BLaER1 treated with 17β-estradiol and CSF1 and Interleukin-3, amounts not matched to agents 10 nM and 100 nM (cell line): ENCODE measurements around the gene XPR1.
"Not testable (repeated sequence)": the region's sequence is repeated elsewhere in the genome, so short reads cannot be mapped to it uniquely, and the experiment has no call there.

Experiments used
- H3K27ac ChIP-seq, 11 experiments: shearing (Covaris generic); formaldehyde crosslinking; 2 replicates each; pipeline ENCODE4 v1.8.1; 2022
- H3K27me3 ChIP-seq, 11 experiments: shearing (Covaris generic); formaldehyde crosslinking; 2 replicates each; pipeline ENCODE4 v1.8.1; 2022
- H3K36me3 ChIP-seq, 11 experiments: shearing (Covaris generic); formaldehyde crosslinking; 2 replicates each; pipeline ENCODE4 v1.8.1; 2022
- H3K4me1 ChIP-seq, 10 experiments: shearing (Covaris generic); formaldehyde crosslinking; 2 replicates each; pipeline ENCODE4 v1.8.1; 2022
- H3K4me2 ChIP-seq, 11 experiments: shearing (Covaris generic); formaldehyde crosslinking; 2 replicates each; pipeline ENCODE4 v1.8.1; 2022
- H3K4me3 ChIP-seq, 10 experiments: shearing (Covaris generic); formaldehyde crosslinking; 2 replicates each; pipeline ENCODE4 v1.8.1; 2022
- H3K9ac ChIP-seq, 11 experiments: shearing (Covaris generic); formaldehyde crosslinking; 2 replicates each; pipeline ENCODE4 v1.8.1; 2022
- H3K9me3 ChIP-seq, 11 experiments: shearing (Covaris generic); formaldehyde crosslinking; replicated peaks in 1 of 11; 2 replicates each; pipeline ENCODE4 v1.8.1; 2022
- H4K20me1 ChIP-seq, 11 experiments: shearing (Covaris generic); formaldehyde crosslinking; 2 replicates each; pipeline ENCODE4 v1.8.1; 2022
- Cebpa-rat ChIP-seq, 11 experiments: shearing (Covaris generic); IDR thresholded peaks; 2 replicates each; pipeline ENCODE4 v1.8.1; 2022

XPR1 gene

DNA sequence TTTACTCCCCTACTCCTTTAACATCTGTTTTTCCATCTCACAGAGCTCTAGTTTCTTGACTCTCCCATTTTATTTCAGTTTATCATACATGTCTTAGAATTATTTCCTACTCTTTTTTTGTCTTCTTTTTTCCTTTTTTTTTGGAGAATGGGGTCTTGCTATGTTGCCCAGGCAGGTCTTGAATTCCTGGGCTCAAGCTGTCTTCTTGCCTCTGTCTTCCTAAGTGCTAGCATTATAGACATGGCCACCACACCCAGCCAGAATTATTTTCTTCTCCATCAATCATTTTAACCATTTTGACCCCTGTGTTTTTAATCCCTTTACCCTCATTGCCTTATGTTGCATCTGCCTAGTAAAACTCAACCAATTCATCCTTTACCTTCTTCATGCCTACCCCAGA lies 157.6 kb downstream of the XPR1 start:
- Histone ChIP-seq H3K27ac (no peak overlapping the region), H3K36me3 (peaks cover 0 to 23% (median 8%) of the 10 kb centered on the region in 11 experiments; a peak in 8 of 22 replicates), H3K4me3 (no peak overlapping the region), H3K4me2 (no peak overlapping the region), H3K27me3 (no peaks in the 10 kb centered on the region), H3K4me1 (peaks cover 5 to 24% (median 8%) of the 10 kb centered on the region in 10 experiments; a peak in 19 of 20 replicates), H4K20me1 (peaks cover 0 to 3% (median 0%) of the 10 kb centered on the region in 11 experiments; a peak in 1 of 22 replicates), H3K9ac (no peak overlapping the region), H3K9me3 (no peaks in the 10 kb centered on the region)
- TF ChIP-seq Cebpa-rat (IDR thresholded peaks at IDR 0.05): no peak

DNA sequence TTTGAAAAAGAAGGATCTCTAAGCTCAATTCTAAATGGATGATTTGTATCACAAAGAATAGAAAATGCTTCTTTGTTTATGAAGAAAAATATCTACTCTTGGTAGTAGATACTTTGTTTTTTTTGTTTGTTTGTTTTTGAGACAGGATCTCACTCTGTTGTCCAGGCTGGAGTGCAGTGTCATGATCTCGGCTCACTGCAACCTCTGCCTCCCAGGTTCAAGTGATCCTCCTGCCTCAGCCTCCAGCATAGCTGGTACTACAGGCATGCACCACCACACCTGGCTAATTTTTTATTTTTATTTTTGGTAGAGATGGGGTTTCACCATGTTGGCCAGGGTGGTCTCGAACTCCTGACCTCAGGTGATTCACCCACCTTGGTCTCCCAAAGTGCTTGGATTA lies 159.3 kb downstream of the XPR1 start:
- not testable (repeated sequence) for H3K27ac ChIP-seq, H3K9me3 ChIP-seq

DNA sequence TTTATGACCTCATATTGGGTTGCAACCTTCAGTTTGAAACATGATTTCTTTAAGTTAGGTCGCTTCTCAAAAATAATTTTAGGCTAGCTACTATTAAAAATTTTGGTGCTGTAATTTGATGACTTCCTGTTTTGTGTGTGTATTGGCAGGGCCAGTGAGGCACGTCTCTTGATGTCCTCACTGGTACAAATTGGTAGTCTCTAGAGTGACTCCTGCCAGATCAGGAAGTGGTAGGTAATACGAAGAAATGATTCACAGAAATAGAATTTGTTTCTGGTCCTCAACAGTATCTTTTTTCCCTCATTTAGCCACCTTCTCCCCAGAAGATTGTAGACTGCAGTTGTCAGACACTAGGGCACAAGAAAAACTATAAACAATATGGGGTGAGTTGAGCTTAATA lies 160.0 kb downstream of the XPR1 start:
- Histone ChIP-seq H3K27me3 (no peaks in the 10 kb centered on the region), H3K27ac (no peak overlapping the region), H4K20me1 (0 out of 22 replicates have a peak, but pooled peaks cover 0 to 3% (median 0%) of the 10 kb centered on the region in 11 experiments), H3K9me3 (no peaks in the 10 kb centered on the region), H3K4me3 (no peak overlapping the region), H3K36me3 (peaks cover 0 to 23% (median 8%) of the 10 kb centered on the region in 11 experiments; a peak in 8 of 22 replicates), H3K4me1 (peaks cover 5 to 24% (median 8%) of the 10 kb centered on the region in 10 experiments; a peak in 19 of 20 replicates), H3K4me2 (peak overlapping the region; percentile 1 to 53 (median 27); a peak in 14 of 22 replicates), H3K9ac (no peak overlapping the region)
- no peak for TF ChIP-seq Cebpa-rat (IDR thresholded peaks at IDR 0.05)

More for the DNA sequence above, 159.3 kb downstream of the XPR1 start:
- not testable (repeated sequence) for H4K20me1 ChIP-seq, H3K9ac ChIP-seq, H3K27me3 ChIP-seq, H3K4me2 ChIP-seq, H3K4me3 ChIP-seq
- Histone ChIP-seq H3K4me1 (peaks cover 5 to 24% (median 8%) of the 10 kb centered on the region in 10 experiments; a peak in 19 of 20 replicates), H3K36me3 (peaks cover 0 to 23% (median 8%) of the 10 kb centered on the region in 11 experiments; a peak in 8 of 22 replicates)

DNA sequence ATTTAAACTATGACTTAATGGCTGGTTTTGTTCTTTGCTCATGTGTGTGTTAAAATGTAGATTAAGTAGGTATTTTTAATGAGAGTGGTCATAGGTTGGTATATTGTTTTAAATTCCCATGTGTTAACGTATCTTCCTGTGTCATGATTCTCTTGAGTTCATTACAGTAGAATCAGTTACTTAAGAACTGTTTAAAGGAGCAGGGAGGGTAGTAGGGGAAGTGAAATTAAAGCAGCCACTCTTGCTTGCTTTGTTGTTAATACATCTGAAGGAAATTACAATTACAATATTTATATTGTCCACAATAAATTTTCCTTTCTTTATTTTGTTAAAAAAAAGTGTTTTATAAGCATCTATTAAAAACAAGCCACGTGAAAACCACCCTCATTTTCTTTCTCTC lies 161.6 kb downstream of the XPR1 start:
- H3K4me3 ChIP-seq: no peak overlapping the region
- no peak for TF ChIP-seq Cebpa-rat (IDR thresholded peaks at IDR 0.05)
- H3K9me3 ChIP-seq: no peaks in the 10 kb centered on the region
- no peak overlapping the region for H3K27ac ChIP-seq
- H3K9ac ChIP-seq: no peak overlapping the region
- peaks cover 0 to 14% (median 6%) of the 10 kb centered on the region in 11 experiments; a peak in 7 of 22 replicates for H3K36me3 ChIP-seq
- no peak overlapping the region; a peak in 1 of 22 replicates for H3K4me2 ChIP-seq
- 0 out of 22 replicates have a peak, but pooled peaks cover 0 to 3% (median 0%) of the 10 kb centered on the region in 11 experiments for H4K20me1 ChIP-seq
- H3K4me1 ChIP-seq: peaks cover 5 to 24% (median 8%) of the 10 kb centered on the region in 10 experiments; a peak in 19 of 20 replicates
- H3K27me3 ChIP-seq: no peaks in the 10 kb centered on the region

DNA sequence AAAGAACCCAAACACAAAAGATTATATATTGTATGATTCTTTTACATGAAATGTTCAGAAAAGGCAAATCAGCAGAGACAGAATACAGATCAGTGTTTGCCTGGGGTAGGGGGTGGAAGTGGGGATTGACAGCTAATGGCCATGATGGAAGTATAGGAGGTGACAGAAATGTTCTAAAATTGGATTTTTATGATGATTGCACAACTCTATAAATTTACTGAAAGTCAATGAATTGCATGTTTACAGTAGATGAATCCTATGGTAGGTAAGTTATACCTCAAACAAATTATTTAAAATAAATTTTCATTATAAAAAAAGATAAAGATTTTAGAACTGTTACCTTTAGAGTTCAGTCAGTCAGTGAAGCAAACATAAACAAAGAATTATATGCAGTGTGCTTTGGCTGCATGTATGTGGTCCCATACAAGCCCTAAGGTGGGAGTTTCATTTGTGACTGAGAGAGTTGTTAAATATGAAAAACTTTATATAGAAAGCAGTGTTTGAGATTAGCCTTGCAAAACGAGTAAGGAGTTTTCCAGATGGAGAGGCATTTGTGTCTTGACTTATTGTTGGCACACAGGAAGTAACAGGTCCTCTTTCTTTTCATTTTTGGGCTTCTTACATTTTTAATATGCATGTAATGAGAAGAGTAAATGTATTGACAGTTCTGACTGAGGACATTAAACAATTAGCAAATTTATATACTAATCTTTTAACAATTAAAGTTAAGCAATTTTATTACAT lies 165.2 kb downstream of the XPR1 start:
- TF ChIP-seq Cebpa-rat (IDR thresholded peaks at IDR 0.05): no peak; a peak in 1 of 22 replicates
- H3K9ac ChIP-seq: no peak overlapping the region
- no peak overlapping the region for H3K4me2 ChIP-seq
- H3K9me3 ChIP-seq: no peaks in the 10 kb centered on the region
- H3K4me1 ChIP-seq: peaks cover under 1 to 19% (median 3%) of the 10 kb centered on the region in 10 experiments; a peak in 16 of 20 replicates
- H3K4me3 ChIP-seq: no peak overlapping the region
- H3K27me3 ChIP-seq: no peaks in the 10 kb centered on the region
- H3K36me3 ChIP-seq: no peaks in the 10 kb centered on the region; a peak in 2 of 22 replicates
- H3K27ac ChIP-seq: no peak overlapping the region
- H4K20me1 ChIP-seq: 0 out of 22 replicates have a peak, but pooled peaks cover 0 to 3% (median 0%) of the 10 kb centered on the region in 11 experiments

GRCh38 chr1:180800945-180801344 lies 169.1 kb downstream of the XPR1 start:
- no peak overlapping the region for H3K4me2 ChIP-seq
- no peak for TF ChIP-seq Cebpa-rat (IDR thresholded peaks at IDR 0.05)
- no peak overlapping the region for H3K27ac ChIP-seq
- H4K20me1 ChIP-seq: no peaks in the 10 kb centered on the region; a peak in 1 of 22 replicates
- peaks cover 0 to 15% (median 3%) of the 10 kb centered on the region in 11 experiments; a peak in 11 of 22 replicates for H3K36me3 ChIP-seq
- no peak overlapping the region for H3K4me3 ChIP-seq
- H3K9me3 ChIP-seq: no peaks in the 10 kb centered on the region
- no peaks in the 10 kb centered on the region for H3K4me1 ChIP-seq
- no peak overlapping the region for H3K9ac ChIP-seq
- H3K27me3 ChIP-seq: no peaks in the 10 kb centered on the region

- TF ChIP-seq Cebpa-rat (IDR thresholded peaks at IDR 0.05): no peak
- Histone ChIP-seq H3K36me3 (peaks cover 3 to 34% (median 14%) of the 10 kb centered on the region in 11 experiments; a peak in 18 of 22 replicates), H3K27me3 (no peaks in the 10 kb centered on the region), H3K4me1 (no peaks in the 10 kb centered on the region), H3K4me3 (no peak overlapping the region), H3K4me2 (no peak overlapping the region), H3K9me3 (no peaks in the 10 kb centered on the region), H3K9ac (no peak overlapping the region), H3K27ac (no peak overlapping the region), H4K20me1 (no peaks in the 10 kb centered on the region; a peak in 1 of 22 replicates)
Observed at GRCh38 chr1:180802813-180803212, 171.0 kb downstream of the XPR1 start.

DNA sequence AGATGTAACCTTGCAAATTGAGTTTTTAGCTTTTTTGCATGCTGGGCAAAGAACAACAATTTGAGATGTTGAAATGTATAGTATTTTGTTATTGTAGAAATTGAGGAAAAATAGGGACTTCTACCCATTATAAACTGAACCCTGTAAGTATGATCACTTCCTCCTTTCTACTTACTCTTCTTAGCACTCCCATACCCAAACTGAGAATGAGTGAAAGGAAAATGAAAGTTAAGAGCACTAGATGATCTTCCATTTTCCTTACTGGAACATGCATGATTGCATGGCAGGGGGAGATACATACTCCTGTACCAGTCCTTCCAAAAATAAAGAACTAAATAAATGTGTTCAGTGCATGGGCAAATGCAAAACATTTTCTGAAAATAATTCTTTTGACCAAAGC lies 173.5 kb downstream of the XPR1 start:
- Histone ChIP-seq H4K20me1 (no peaks in the 10 kb centered on the region; a peak in 1 of 22 replicates), H3K36me3 (peaks cover 3 to 50% (median 23%) of the 10 kb centered on the region in 11 experiments; a peak in 18 of 22 replicates), H3K9me3 (no peaks in the 10 kb centered on the region), H3K27ac (no peak overlapping the region), H3K9ac (no peak overlapping the region), H3K4me1 (no peaks in the 10 kb centered on the region), H3K27me3 (no peaks in the 10 kb centered on the region), H3K4me2 (no peak overlapping the region), H3K4me3 (no peak overlapping the region)
- no peak for TF ChIP-seq Cebpa-rat (IDR thresholded peaks at IDR 0.05)

- no peak overlapping the region for H3K4me2 ChIP-seq
- H4K20me1 ChIP-seq: no peaks in the 10 kb centered on the region
- no peak for TF ChIP-seq Cebpa-rat (IDR thresholded peaks at IDR 0.05)
- H3K9ac ChIP-seq: no peak overlapping the region
- peaks cover 0 to 65% (median 37%) of the 10 kb centered on the region in 11 experiments; a peak in 19 of 22 replicates for H3K36me3 ChIP-seq
- no peaks in the 10 kb centered on the region for H3K27me3 ChIP-seq
- no peak overlapping the region for H3K4me3 ChIP-seq
- no peaks in the 10 kb centered on the region for H3K4me1 ChIP-seq
- no peaks in the 10 kb centered on the region for H3K9me3 ChIP-seq
- H3K27ac ChIP-seq: no peak overlapping the region
Observed at GRCh38 chr1:180811298-180811697, 179.5 kb downstream of the XPR1 start.
